Stimulated activated naive CD8-positive, alpha-beta T cell treated with anti-CD3 and anti-CD28 coated beads, Interleukin-15, amount 100 ng/mL, for 72 hours (primary cell): ENCODE data around the gene RFX1.
"Not testable (repeated sequence)": the region's sequence is repeated elsewhere in the genome, so short reads cannot be mapped to it uniquely, and the experiment has no call there.

Experiments used
- ATAC-seq: fragments of 150-1000 bp; cut with Tn5 transposase; 2 replicates; pipeline ENCODE4 v1.10.0; 2021; ENCODE audit warnings: mild to moderate bottlenecking, moderate library complexity
- DNase-seq, 2 donors: peaks; one replicate each; pipeline ENCODE4 v3.0.0; 2021 to 2022
- H3K27ac Mint-ChIP-seq, 2 donors: one replicate each; pipeline ENCODE4 v1.8.0; 2022; ENCODE audit warnings: mild to moderate bottlenecking in 2 of 2, mixed read lengths in 2 of 2, moderate library complexity in 2 of 2
- H3K27me3 Mint-ChIP-seq: one replicate; pipeline ENCODE4 v1.8.0; 2022; ENCODE audit warnings: mixed read lengths
- H3K4me1 Mint-ChIP-seq: one replicate; pipeline ENCODE4 v1.8.0; 2022; ENCODE audit warnings: mild to moderate bottlenecking, mixed read lengths
- H3K4me3 Mint-ChIP-seq, 2 donors: one replicate each; pipeline ENCODE4 v1.8.0; 2022; ENCODE audit warnings: mild to moderate bottlenecking in 2 of 2, mixed read lengths in 2 of 2, moderate library complexity in 1 of 2
- H3K9me3 Mint-ChIP-seq, 2 donors: one replicate each; pipeline ENCODE4 v1.8.0; 2022; ENCODE audit warnings: mixed read lengths in 2 of 2

RFX1 gene

DNA sequence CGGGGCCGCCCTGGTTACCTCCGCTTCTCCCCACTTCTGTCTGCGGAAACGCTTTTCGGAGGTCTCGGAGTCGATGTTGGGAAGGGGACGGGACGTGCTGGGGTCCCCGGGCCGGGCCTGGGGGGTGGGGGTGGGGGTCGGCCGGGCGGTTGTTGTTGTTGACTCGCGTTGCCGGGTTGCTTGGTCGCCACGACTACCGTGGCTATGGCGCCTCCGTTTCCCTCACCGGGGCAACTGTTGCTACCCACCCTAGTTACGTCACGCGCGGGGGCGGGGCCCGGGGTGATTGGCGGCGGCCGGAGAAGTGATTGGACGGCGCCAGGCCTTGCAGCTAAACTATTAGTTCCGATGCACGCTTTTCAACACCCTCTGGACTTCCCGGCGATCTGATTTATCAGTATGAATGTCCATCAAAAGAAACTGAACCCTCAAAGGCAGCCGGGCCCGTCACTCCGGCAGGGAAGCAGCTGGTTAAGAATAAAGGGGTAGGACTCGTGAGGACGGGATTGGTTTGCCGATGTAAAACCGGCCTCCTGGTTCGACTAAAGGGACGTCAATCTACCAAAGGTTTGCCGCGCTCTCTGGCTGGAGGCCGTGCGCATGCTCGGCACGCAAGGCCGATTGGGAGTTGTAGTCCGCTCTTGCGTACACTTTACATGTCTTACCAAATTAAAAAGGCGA, at the start of gene RFX1:
Gene RFX1, minus strand, starts transcription at position 236 of the 681 bp plus-strand sequence. CDS start 12,477 bp downstream, outside the sequence.
- peak; percentile 100 for DNase-seq
- Mint-ChIP-seq H3K4me1 (peaks cover 51% of the 10 kb centered on the region), H3K27me3 (no peaks in the 10 kb centered on the region), H3K9me3 (no peaks in the 10 kb centered on the region), H3K4me3 (peak within 1 kb of the TSS; percentile 94 to 96), H3K27ac (peak within 1 kb of the TSS; percentile 100)
- peak; percentile 87 for ATAC-seq

GRCh38 chr19:14055396-14055795, 49.3 kb upstream of the RFX1 start:
- Mint-ChIP-seq H3K27ac (no peak overlapping the region), H3K9me3 (peaks cover 0 to 7% of the 10 kb centered on the region in 2 donors), H3K4me3 (no peak overlapping the region), H3K27me3 (peaks cover 39% of the 10 kb centered on the region), H3K4me1 (peaks cover 40% of the 10 kb centered on the region)
- no peak for DNase-seq
- ATAC-seq, result no peak

DNA sequence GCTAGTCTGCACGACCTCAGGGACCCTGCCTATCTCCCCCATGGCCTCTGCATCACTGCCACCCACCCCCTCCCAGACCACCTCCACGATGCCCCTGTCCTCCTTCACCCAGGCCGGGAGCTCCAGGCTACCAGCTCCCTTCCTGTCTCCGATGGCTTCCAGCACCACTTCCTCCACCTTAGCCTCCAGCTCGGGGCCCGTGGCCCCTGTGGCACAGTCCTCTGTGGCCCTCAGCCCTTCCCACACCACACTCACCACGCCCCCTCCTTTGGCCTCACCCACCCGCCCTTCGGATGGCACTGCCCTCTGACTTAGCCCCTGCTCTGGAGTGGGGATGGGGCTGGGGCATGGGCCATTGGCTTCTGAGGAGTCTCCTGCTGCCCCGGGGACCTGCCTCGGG, 48.6 kb upstream of the RFX1 start:
- no peak overlapping the region for H3K27ac Mint-ChIP-seq
- H3K4me3 Mint-ChIP-seq, result no peak overlapping the region
- H3K4me1 Mint-ChIP-seq, result peaks cover 38% of the 10 kb centered on the region
- H3K27me3 Mint-ChIP-seq, result peaks cover 32% of the 10 kb centered on the region
- H3K9me3 Mint-ChIP-seq, result peaks cover 0 to 7% of the 10 kb centered on the region in 2 donors
- peak; percentile 27 for ATAC-seq
- no peak for DNase-seq

- Mint-ChIP-seq H3K4me3 (no peak overlapping the region), H3K9me3 (peaks cover 0 to 7% of the 10 kb centered on the region in 2 donors), H3K27ac (peak overlapping the region in 1 of 2 donors; percentile 2), H3K27me3 (peaks cover 26% of the 10 kb centered on the region), H3K4me1 (peaks cover 32% of the 10 kb centered on the region)
- DNase-seq (no peak), ATAC-seq (no peak)
Measured at GRCh38 chr19:14054099-14054498, 48.0 kb upstream of the RFX1 start.

DNA sequence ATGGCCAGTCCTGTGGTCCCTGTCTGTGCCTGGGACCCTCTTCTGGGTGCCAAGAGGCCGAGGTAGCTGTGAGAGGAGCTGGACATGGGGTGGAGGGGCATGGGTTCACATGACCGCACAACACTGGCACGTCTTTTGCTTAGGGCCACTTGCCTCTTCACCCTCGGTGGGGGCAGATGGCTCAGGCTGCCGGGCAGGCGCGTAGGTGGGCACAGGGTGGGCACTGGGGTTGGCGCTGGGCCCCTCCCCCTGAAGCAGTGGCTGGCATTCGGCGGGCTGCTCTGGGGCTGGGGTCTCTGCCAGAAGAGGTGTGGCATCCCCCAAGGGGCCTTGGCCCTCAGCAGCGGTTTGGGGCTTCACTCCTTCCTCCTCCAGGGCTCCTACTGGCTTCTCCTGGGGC, 47.4 kb upstream of the RFX1 start:
- no peak for DNase-seq
- H3K4me3 Mint-ChIP-seq, result no peak overlapping the region
- H3K27me3 Mint-ChIP-seq, result peaks cover 20% of the 10 kb centered on the region
- H3K4me1 Mint-ChIP-seq, result peaks cover 29% of the 10 kb centered on the region
- ATAC-seq, result no peak
- peaks cover 0 to 8% of the 10 kb centered on the region in 2 donors for H3K9me3 Mint-ChIP-seq
- no peak overlapping the region for H3K27ac Mint-ChIP-seq

DNA sequence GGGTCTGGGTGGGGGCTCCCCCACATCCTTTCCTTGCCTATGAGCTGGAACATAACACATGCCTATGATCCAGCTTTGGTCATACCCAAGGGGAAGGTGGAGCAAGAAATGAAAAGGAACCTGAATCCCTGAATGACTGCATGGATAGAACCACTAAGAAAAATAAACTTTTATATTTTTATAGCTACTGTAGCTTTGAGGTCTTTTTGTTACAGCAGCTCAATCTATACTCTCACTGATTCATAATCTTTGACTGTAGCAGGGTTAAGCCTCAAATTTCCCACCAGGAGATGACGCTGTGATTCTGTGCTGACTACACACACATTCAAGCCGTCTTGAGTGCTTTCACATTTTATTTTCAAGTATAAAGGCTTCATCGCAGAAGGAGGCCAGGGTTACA, 46.9 kb upstream of the RFX1 start:
- ATAC-seq, result no peak
- Mint-ChIP-seq H3K4me1 (peaks cover 27% of the 10 kb centered on the region), H3K9me3 (peaks cover 0 to 13% of the 10 kb centered on the region in 2 donors), H3K27me3 (peaks cover 15% of the 10 kb centered on the region), H3K4me3 (no peak overlapping the region), H3K27ac (no peak overlapping the region)
- DNase-seq, result no peak

- ATAC-seq (no peak), DNase-seq (no peak)
- Mint-ChIP-seq H3K4me3 (no peak overlapping the region), H3K27me3 (peaks cover 9% of the 10 kb centered on the region), H3K4me1 (peaks cover 21% of the 10 kb centered on the region), H3K9me3 (peaks cover 0 to 13% of the 10 kb centered on the region in 2 donors), H3K27ac (peak overlapping the region in 1 of 2 donors; percentile 79)
Measured at GRCh38 chr19:14052470-14052869, 46.4 kb upstream of the RFX1 start.

GRCh38 chr19:14051980-14052379, 45.9 kb upstream of the RFX1 start:
- DNase-seq (no peak), ATAC-seq (no peak)
- Mint-ChIP-seq H3K27me3 (peaks cover 4% of the 10 kb centered on the region), H3K27ac (peak overlapping the region in 1 of 2 donors; percentile 79), H3K4me1 (peaks cover 21% of the 10 kb centered on the region), H3K9me3 (peaks cover 0 to 13% of the 10 kb centered on the region in 2 donors), H3K4me3 (no peak overlapping the region)

- not testable (repeated sequence) for H3K27ac Mint-ChIP-seq, ATAC-seq, DNase-seq, H3K4me3 Mint-ChIP-seq, H3K27me3 Mint-ChIP-seq
- Mint-ChIP-seq H3K9me3 (peaks cover 0 to 13% of the 10 kb centered on the region in 2 donors), H3K4me1 (peaks cover 28% of the 10 kb centered on the region)
Measured at GRCh38 chr19:14050961-14051360, 44.8 kb upstream of the RFX1 start.

GRCh38 chr19:14050512-14050911, 44.4 kb upstream of the RFX1 start:
- H3K4me1 Mint-ChIP-seq, result peaks cover 30% of the 10 kb centered on the region
- H3K27me3 Mint-ChIP-seq, result no peaks in the 10 kb centered on the region
- ATAC-seq (no peak), DNase-seq (no peak)
- H3K27ac Mint-ChIP-seq, result peak overlapping the region in 1 of 2 donors; percentile 15
- peaks cover 0 to 13% of the 10 kb centered on the region in 2 donors for H3K9me3 Mint-ChIP-seq
- H3K4me3 Mint-ChIP-seq, result no peak overlapping the region

- ATAC-seq, result peak; percentile 79
- H3K27me3 Mint-ChIP-seq, result no peaks in the 10 kb centered on the region
- no peak overlapping the region for H3K27ac Mint-ChIP-seq
- no peak overlapping the region for H3K4me3 Mint-ChIP-seq
- peak; percentile 73 to 76 for DNase-seq
- peaks cover 25% of the 10 kb centered on the region for H3K4me1 Mint-ChIP-seq
- peaks cover 0 to 13% of the 10 kb centered on the region in 2 donors for H3K9me3 Mint-ChIP-seq
Measured at GRCh38 chr19:14048443-14049153, 42.5 kb upstream of the RFX1 start.

DNA sequence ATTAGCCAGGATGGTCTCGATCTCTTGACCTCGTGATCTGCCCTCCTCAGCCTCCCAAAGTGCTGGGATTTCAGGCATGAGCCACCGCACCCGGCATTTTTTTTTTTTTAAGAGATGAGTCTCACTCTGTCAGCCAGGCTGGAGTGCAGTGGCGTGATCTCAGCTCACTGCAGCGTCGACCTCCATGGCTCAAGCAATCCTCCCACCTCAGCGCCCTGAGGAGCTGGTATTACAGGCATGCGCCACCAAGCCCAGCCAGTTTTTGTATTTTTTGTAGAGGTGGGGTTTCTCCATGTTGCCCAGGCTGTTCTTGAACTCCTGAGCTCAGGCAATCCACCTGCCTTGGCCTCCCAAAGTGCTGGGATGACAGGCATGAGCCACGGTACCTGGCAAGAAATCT, 41.7 kb upstream of the RFX1 start:
- H3K27me3 Mint-ChIP-seq, ATAC-seq, H3K27ac Mint-ChIP-seq, DNase-seq, H3K4me3 Mint-ChIP-seq: not testable (repeated sequence)
- peaks cover 25% of the 10 kb centered on the region for H3K4me1 Mint-ChIP-seq
- H3K9me3 Mint-ChIP-seq, result peaks cover 0 to 13% of the 10 kb centered on the region in 2 donors

DNA sequence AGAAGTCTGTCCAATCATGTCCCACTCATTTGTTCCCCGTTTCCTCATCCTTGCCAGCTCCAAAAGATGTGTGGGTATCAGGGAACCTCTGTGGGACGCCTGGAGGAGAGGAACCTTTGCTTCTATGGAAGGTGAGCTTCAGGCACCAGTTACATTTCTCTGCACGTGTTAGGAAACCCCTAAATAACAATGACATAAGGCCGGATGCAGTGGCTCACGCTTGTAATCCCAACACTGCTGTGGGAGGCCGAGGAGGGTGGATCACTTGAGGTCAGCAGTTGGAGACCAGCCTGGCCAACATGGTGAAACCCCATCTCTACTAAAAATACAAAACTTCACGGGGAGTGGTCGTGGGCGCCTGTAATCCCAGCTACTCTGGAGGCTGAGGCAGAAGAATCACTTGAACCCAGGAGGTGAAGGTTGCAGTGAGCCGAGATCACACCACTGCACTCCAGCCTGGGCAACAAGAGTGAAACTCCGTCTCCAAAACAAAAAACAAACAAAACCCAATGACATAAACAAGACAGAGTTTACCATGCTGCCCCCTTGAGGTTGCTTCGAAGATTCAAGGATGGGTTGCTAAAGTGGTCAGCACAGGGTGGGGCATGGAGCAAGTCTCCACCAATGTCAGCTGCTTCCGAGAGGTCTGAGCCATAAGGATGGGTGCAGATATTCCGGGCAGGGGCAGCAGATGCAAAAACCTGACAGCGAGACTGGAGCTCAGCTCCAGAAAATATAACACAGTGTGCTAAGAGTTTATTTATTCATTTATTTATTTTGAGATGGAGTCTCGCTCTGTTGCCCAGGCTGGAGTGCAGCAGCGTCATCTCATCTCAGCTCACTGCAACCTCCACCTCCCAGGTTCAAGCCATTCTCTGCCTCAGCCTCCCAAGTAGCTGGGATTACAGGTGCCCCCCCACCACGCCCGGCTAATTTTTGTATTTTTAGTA, 36.8 kb upstream of the RFX1 start:
- not testable (repeated sequence) for H3K9me3 Mint-ChIP-seq, H3K4me3 Mint-ChIP-seq, H3K27me3 Mint-ChIP-seq
- peak overlapping the region in 1 of 2 donors; percentile 86 for H3K27ac Mint-ChIP-seq
- peak; percentile 64 for ATAC-seq
- H3K4me1 Mint-ChIP-seq, result peaks cover 17% of the 10 kb centered on the region
- peak in 1 of 2 donors; percentile 39 for DNase-seq

- DNase-seq, result no peak
- H3K4me1 Mint-ChIP-seq, result peaks cover 22% of the 10 kb centered on the region
- no peaks in the 10 kb centered on the region for H3K27me3 Mint-ChIP-seq
- no peak overlapping the region for H3K4me3 Mint-ChIP-seq
- no peaks in the 10 kb centered on the region for H3K9me3 Mint-ChIP-seq
- ATAC-seq, result no peak
- H3K27ac Mint-ChIP-seq, result peak overlapping the region in 1 of 2 donors; percentile 69
Measured at GRCh38 chr19:14039181-14039580, 33.1 kb upstream of the RFX1 start.

DNA sequence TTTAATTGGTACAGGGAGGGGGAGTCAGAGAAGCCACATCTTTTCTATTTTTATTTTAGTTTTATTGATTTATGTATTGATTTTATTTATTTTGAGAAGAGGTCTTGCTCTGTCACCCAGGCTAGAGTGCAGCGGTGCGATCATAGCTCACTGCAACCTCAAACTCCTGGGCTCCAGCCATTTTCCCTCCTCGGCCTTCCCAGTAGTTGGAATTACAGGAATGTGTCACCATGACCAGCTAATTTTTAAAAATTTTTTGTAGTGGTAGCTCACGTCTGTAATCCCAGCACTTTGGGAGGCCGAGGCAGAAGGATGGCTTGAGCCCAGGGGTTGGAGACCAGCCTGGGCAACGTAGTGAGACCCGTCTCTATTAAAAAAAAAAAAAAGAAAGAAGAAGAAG, 29.6 kb upstream of the RFX1 start:
- no peaks in the 10 kb centered on the region for H3K9me3 Mint-ChIP-seq
- no peak for DNase-seq
- H3K4me1 Mint-ChIP-seq, result peaks cover 47% of the 10 kb centered on the region
- no peaks in the 10 kb centered on the region for H3K27me3 Mint-ChIP-seq
- no peak overlapping the region for H3K27ac Mint-ChIP-seq
- H3K4me3 Mint-ChIP-seq, result no peak overlapping the region
- ATAC-seq, result no peak
